NCI-H526 (cell line): Measurements from ENCODE around the gene PISD.
"Not testable (repeated sequence)": the region's sequence is repeated elsewhere in the genome, so short reads cannot be mapped to it uniquely, and the experiment has no call there.

Experiments
- DNase-seq, 2 experiments: peaks; one replicate each; lab custom pipeline; 2025; lab: John Stamatoyannopoulos, UW

Gene PISD

DNA sequence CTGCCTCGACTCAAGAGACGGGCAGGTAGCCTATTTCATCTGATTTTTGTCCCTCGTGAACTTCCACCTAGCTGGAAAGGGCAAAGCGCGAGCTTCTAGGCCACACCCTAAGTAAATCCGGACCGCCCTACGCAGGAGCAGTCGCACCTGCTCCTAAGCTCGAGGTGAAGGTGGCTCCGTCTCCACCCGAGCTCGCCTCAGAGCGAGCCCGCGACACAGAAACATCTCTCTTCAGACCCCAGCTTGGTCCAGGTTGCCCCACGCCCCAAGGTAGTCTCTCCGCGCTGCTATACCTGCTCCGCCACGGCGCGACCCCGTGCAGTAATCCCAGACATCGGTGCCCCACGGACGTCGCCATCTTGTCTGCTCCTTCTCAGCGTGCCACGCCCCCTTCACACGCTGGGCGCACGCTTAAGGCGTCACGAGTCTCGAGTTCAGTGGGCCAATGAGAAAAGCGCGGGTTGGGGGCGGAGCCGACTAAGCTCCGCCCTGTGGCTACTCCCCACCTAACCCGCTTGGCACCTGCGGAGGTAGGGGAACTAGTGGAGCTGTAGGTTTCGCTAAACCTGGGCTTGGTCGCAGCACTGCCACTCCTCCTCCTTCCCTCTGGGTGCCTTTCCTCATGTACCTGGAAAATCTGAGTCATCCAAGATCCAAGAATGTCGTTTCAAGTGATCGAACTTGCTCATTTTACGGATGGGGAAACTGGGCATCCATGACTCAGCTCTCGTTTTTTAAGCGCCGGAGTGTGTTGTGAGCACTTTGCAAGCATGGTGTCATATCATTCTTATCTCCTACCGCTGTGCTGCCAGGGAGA, at the start of gene PISD:
Gene PISD (minus strand): TSS at position 365 of the 817 bp plus-strand sequence. CDS start 7 bp downstream, at position 358.
- DNase-seq = peak; percentile 80 to 96

- DNase-seq = not testable (repeated sequence)
These were observed 49.2 kb upstream of the PISD start for GRCh38 chr22:31711226-31711625.

GRCh38 chr22:31707519-31707918, 45.5 kb upstream of the PISD start:
- no peak for DNase-seq

DNA sequence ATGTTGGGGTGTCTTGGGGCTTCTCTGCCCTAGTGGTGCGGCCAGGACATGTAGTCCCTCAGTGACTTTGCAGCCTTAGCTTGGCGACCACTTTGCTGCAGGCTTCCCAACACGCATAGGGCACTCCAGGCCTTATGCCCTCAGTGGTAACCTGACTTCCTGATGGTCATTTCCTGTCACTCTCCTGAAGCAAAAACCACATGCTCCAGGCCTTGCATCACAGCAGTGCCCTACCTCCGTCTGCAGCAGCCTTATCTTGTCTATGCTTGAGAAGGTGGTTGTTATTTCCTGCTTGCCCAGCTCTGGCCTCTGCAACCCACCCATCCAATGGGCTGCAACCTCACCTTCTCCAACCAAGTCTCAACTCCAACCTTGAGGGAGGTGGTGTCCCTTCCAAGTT, 33.4 kb upstream of the PISD start:
- no peak for DNase-seq

DNA sequence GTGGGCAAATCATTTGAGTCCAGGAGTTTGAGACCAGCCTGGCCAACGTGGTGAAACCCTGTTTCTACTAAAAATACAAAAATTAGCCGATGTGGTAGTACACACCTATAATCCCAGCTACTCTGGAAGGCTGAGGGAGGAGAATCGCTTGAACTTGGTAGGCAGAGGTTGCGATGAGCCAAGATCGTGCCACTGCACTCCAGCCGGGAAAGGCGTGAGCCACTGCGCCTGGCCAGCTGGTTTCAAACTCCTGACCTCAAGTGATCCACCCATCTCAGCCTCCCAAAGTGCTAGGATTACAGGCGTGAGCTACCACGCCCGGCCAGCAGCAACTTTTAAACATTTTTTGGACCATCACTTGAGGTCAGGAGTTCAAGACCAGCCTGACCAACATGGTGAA, 32.0 kb upstream of the PISD start:
- not testable (repeated sequence) for DNase-seq

DNA sequence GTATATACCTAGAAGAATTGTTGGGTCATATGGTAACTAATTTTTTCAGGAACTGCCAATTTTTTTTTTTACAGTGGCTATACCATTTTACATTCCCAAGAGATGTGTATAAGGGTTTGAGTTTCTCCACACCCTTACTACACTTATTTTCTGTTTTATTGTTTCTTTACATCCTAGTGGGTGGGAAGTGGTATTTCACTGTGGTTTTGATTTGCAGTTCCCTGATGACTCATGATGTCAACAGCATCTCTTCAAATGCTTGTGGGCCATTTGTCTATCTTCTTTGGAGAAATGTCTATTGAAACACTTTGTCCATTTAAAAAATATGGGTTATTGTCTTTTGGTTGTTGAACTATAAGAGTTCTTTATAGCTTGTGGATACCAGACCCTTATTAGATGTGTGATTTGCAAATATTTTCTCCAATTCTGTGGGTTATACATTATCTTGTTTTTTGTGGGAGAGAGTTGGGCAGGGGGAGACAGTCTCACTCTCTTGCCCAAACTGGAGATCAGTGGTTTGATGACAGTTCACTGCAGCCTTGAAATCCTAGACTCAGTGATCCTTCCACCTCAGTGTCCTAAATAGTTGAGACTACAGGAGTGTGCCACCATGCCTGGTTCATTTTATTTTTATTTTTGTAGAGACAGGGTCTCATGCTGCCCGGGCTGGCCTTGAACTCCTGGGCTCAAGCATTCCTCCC, 30.3 kb upstream of the PISD start:
- no peak for DNase-seq

DNA sequence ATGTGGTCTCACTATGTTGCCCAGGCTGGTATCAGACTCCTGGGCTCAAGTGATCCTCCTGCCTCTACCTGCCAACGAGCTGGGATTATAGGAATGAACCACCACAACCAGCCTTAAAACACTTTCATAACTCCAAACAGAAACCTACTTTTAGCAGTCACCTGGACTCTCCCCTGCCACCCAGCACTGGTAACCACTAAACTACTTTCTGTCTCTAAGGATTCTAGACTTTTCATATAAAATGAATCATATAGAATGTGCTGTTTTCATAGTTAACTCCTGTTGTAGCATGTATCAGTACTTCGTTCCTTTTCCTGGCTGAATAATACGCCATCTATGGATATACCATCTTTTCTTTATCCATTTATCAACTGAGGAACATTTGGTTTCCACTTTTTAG, 29.4 kb upstream of the PISD start:
- no peak for DNase-seq

DNA sequence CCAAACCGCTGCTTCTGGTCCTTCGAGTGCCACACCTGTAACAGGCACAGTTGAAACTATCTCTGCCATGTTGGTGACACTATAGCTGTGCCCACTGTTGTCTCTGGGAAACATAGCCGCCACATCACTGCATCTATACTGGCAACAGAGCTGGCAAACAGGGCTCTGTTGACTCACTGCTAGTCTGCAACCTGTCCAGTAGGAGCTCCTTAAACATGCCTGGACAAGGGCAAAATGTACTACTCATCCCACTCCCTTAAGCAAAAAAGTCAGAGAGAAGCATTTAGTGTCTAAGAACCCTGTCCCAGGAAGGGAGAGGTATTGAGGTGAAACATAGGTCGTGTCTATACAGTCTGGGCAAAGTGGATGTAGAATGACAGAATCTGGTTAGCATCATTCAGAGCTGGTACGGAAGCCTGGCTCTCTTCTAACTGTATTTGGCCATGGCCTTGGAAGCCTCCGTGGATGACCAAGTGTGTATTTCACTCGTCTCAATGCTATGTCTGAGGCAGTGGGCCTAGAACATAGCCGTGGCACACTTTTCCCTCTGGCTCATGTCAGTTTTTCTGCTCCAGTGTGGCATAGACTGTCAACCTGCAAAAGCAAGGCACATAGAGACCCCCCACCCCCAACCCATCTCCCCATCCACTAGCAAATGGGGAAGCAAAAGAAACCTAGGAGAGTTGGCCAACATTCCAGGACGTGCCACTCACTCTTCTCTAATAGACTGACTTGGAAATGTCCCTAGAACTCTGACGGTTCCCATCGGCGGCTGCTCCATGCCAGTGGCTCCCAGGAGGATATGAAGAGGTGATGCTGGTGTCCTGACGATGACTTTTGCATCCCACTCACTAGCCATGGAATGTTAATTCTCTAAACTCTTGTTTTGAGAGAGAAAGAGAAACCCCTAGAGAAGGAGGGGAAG, 21.4 kb upstream of the PISD start:
- DNase-seq = no peak

DNA sequence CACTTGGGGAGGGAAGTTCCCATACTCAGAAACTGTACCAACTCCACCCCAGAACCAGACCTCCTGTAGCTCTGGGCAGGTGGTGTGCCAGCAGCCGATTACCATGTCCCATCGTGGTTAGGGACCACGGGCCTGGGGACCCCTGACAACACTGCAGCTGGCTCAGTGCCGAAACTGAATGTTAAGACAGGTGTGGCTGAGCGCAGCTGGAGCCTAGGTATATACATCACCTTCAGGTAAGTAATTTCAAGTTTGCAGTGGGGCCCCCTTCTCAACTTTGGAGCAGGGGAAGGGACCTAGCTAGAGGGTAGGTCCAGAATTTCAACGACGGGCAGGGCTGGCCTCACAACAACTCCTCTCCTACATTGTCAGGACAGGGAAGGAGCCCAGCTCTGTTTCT, 20.7 kb upstream of the PISD start:
- DNase-seq = no peak

- no peak for DNase-seq
These were observed 19.6 kb upstream of the PISD start for GRCh38 chr22:31681349-31682345.

- no peak for DNase-seq
These were observed 18.9 kb upstream of the PISD start for GRCh38 chr22:31680861-31681341.

DNA sequence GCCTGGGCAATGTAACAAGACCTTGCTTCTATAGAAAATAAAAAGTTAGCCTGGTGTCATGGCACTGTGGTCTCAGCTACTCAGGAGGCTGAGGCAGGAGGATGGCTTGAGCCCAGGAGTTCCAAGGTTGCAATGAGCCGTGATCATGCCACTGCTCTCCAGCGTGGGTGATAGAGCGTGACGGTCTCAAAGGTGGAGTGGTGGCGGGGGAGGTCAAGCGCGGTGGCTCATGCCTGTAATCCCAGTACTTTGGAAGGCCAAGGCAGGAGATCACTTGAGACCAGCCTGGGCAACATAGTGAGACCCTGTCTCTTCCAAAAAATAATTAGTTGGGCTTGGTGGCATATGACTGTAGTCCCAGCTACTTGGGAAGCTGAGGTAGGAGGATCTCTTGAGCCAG, 16.7 kb upstream of the PISD start:
- no peak for DNase-seq

GRCh38 chr22:31676700-31677099, 14.7 kb upstream of the PISD start:
- DNase-seq = peak; percentile 26 to 64

DNA sequence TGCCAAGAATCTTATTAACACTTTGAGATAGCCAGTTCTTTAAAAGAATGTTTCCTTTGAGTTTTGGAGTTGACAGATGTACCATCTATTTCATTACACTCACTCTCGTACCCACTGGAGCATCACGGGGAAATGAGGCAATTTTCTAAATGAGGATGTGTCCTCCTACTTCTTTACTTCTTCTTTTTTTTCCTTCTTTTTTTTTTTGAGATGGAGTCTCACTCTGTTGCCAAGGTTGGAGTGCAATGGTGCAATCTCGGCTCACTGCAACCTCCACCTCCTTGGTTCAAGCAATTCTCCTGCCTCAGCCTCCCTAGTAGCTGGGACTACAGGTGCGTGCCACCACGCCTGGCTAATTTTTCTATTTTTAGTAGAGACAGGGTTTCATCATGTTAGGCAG, 12.2 kb upstream of the PISD start:
- DNase-seq = not testable (repeated sequence)

DNA sequence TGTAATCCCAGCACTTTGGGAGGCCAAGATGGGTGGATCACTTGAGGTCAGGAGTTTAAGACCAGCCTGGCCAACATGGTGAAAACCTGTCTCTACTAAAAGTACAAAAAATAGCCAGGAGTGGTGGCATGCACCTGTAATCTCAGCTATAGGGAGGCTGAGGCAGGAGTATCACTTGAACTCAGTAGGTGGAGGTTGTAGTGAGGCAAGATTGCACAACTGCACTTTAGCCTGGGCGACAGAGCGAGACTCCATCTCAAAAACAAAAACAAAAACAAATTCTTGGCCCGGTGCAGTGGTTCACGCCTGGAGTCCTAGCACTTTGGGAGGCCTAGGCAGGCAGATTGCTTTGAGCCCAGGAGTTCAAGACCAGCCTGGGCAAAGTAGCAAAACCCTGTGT, 6.8 kb upstream of the PISD start:
- DNase-seq = not testable (repeated sequence)

- DNase-seq = no peak
These were observed 638 bp upstream of the PISD start for GRCh38 chr22:31662668-31663037.

DNA sequence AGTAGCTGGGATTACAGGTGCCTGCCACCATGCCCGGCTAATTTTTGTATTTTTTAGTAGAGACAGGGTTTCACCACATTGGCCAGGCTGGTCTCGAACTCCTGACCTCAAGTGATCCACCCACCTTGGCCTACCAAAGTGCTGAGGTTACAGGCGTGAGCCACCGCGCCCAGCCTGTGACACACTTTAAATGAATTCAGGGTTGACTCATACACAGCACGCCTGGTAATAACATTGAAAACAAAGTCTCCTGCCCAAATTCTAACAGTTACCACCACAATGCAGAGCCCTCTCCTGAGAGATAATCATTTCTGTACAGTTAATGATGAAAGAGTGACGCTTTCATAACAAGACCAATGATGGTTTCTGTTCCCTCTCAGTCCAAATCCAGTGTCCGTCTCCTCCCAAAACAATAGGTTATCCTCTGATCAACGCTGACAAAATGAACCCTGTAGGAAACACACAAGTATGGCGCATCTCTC, 1.1 kb downstream of the PISD start:
- not testable (repeated sequence) for DNase-seq

GRCh38 chr22:31659246-31659645, 2.8 kb downstream of the PISD start:
- no peak for DNase-seq

DNA sequence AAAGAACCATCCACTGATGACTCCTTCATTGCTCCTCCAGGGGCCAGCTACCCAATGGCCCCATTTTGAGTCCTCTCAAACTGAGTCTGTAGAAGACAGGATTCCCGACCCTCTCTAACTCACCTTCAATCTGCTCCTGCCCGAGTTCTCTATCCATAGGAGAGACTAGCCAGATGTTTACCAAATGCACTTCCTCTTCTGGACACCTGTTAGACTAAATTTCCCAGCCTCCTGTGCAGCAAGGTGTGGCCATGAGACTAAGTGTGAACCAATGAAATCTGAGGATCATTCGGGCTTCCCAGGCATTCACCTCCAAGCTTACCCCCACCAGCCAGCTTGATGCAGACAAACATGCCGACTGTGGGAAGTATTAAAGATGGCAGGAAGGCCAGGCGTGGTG, 7.6 kb downstream of the PISD start:
- DNase-seq = no peak

GRCh38 chr22:31653944-31654343, 8.1 kb downstream of the PISD start:
- no peak for DNase-seq
